Liver (tissue), 3 donors: ENCODE results near the gene RNF187.

ENCODE experiments used
- CTCF ChIP-seq: fragments of 150-350 bp; IDR thresholded peaks from 2 replicates; pipeline ENCODE4 v1.5.1; 2017; ENCODE audit warnings: improper control_type of control experiment, low read depth, low read length; ENCODE audit not compliant: missing input control
- FOXA1 ChIP-seq: IDR thresholded peaks from 2 replicates; pipeline ENCODE4 v1.6.1; 2016; ENCODE audit warnings: antibody characterized with exemption
- GABPA ChIP-seq, 2 donors: IDR thresholded peaks in 1 of 2; conservative IDR thresholded peaks in 1 of 2; 2 replicates each; pipeline ENCODE4 v1.6.1; 2016; ENCODE audit warnings: antibody characterized with exemption in 2 of 2, mild to moderate bottlenecking in 1 of 2, moderate library complexity in 1 of 2
- HNF4A ChIP-seq, 2 donors: conservative IDR thresholded peaks; 2 replicates each; pipeline ENCODE4 v1.6.1; 2016; ENCODE audit warnings: antibody characterized with exemption in 2 of 2, mild to moderate bottlenecking in 2 of 2
- HNF4G ChIP-seq: IDR thresholded peaks from 2 replicates; pipeline ENCODE4 v1.6.1; 2016; ENCODE audit warnings: antibody characterized with exemption
- RAD21 ChIP-seq, 2 donors: IDR thresholded peaks; 2 replicates each; pipeline ENCODE4 v1.6.1; 2016; ENCODE audit warnings: antibody characterized with exemption in 2 of 2, mild to moderate bottlenecking in 2 of 2
- RXRA ChIP-seq, 2 donors: IDR thresholded peaks; 2 replicates each; pipeline ENCODE4 v1.6.1; 2017 to 2018; ENCODE audit warnings: antibody characterized with exemption in 2 of 2, mild to moderate bottlenecking in 1 of 2
- SP1 ChIP-seq: IDR thresholded peaks from 2 replicates; pipeline ENCODE4 v1.6.1; 2018; ENCODE audit warnings: antibody characterized with exemption, mild to moderate bottlenecking
- TAF1 ChIP-seq: conservative IDR thresholded peaks from 2 replicates; pipeline ENCODE4 v1.6.1; 2016; ENCODE audit warnings: antibody characterized with exemption, mild to moderate bottlenecking
- YY1 ChIP-seq: IDR thresholded peaks from 2 replicates; pipeline ENCODE4 v1.6.1; 2016; ENCODE audit warnings: antibody characterized with exemption, mild to moderate bottlenecking
- TF ChIP-seq, protein P1 (sequence below): IDR thresholded peaks from 2 replicates; pipeline ENCODE4 v1.6.1; 2016; ENCODE audit warnings: antibody characterized with exemption
- TF ChIP-seq, protein P2 (sequence below): IDR thresholded peaks from 2 replicates; pipeline ENCODE4 v1.6.1; 2016; ENCODE audit warnings: antibody characterized with exemption
- donor health status: healthy.
- donor health status: healthy.

DNA sequence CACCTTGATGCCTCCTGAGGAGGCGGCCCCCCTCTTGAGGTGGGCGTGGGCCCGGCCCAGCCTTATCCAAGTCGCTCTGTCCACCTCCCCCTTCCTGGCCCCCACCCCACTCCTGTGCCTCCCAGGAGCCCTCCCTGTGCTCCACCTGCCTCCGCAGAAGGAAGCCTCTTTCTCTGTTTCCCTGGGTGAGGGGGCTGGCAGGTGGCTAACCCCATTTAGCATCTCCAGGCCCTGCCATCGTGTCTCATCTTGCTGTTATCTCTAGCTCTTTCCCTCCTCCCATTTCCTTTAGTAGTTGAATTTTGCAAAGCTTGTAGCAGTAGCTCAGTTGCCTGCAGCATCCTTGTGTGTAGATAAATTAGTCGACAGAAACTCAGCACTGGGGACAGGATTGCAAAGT, 7.2 kb downstream of the RNF187 start:
- TF ChIP-seq CTCF, result no peak
- TF ChIP-seq HNF4G, result no peak
- TF ChIP-seq, protein P1, sequence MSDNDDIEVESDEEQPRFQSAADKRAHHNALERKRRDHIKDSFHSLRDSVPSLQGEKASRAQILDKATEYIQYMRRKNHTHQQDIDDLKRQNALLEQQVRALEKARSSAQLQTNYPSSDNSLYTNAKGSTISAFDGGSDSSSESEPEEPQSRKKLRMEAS, result no peak
- no peak for TF ChIP-seq GABPA (IDR thresholded peaks at IDR 0.05 in 1 of 2, conservative IDR thresholded peaks at IDR 0.05 in 1 of 2)
- no peak for TF ChIP-seq RAD21 (IDR thresholded peaks at IDR 0.05)
- TF ChIP-seq YY1, result no peak
- TF ChIP-seq TAF1, result no peak
- no peak for TF ChIP-seq FOXA1
- TF ChIP-seq SP1, result no peak
- TF ChIP-seq HNF4A (conservative IDR thresholded peaks at IDR 0.05), result no peak
- TF ChIP-seq RXRA (IDR thresholded peaks at IDR 0.05), result no peak
- TF ChIP-seq, protein P2, sequence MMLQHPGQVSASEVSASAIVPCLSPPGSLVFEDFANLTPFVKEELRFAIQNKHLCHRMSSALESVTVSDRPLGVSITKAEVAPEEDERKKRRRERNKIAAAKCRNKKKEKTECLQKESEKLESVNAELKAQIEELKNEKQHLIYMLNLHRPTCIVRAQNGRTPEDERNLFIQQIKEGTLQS, result no peak
